H1 (cell line): ENCODE measurements around the gene CRNKL1. TPM values are rescaled to one million over a fixed set of nuclear protein-coding genes. Genes with fewer than 3 reads are reported as not detected.

Experiments used
- CTCF ChIA-PET: fragments of 300-600 bp; sonication (Branson Sonifier 250); formaldehyde crosslinking; loops from one replicate; lab custom pipeline; 2021; ENCODE audit not compliant: partially characterized antibody; lab: Charles Lee
- POLR2A ChIA-PET: fragments of 300-600 bp; sonication (Branson Sonifier 250); formaldehyde crosslinking; loops from one replicate; lab custom pipeline; 2021; ENCODE audit warnings: inconsistent platforms; ENCODE audit not compliant: partially characterized antibody; lab: Charles Lee
- DNase-seq, 2 experiments: peaks; one replicate each; pipeline versions ENCODE4 v3.0.0 to v3.0.0-alpha.2; 2010 to 2022; ENCODE audit warnings: low spot score in 2 of 2, low read depth in 1 of 2, mixed read lengths in 1 of 2
- FAIRE-seq: peaks from 2 replicates; lab custom pipeline; 2011; peaks lifted over from hg19 to GRCh38; lab: Jason Lieb, UNC
- H2AFZ ChIP-seq: 2 replicates; pipeline ENCODE4 v1.8.1; 2012; ENCODE audit warnings: low read length, inconsistent platforms
- H2AK5ac ChIP-seq: 2 replicates; pipeline ENCODE4 v1.6.1; 2013; ENCODE audit warnings: low read depth, low read length
- H2BK120ac ChIP-seq: replicated peaks from 2 replicates; pipeline ENCODE3; 2013; ENCODE audit warnings: low read depth, low read length, inconsistent platforms
- H2BK12ac ChIP-seq: 2 replicates; pipeline ENCODE4 v1.6.1; 2013; ENCODE audit warnings: low read depth, low read length
- H2BK15ac ChIP-seq: 2 replicates; pipeline ENCODE4 v1.6.1; 2013; ENCODE audit warnings: low read length
- H2BK20ac ChIP-seq: 2 replicates; pipeline ENCODE4 v1.6.1; 2013; ENCODE audit warnings: low read length
- H2BK5ac ChIP-seq: 2 replicates; pipeline ENCODE4 v1.6.1; 2013; ENCODE audit warnings: low read depth, low read length
- H3K14ac ChIP-seq: 2 replicates; pipeline ENCODE4 v1.6.1; 2013; ENCODE audit warnings: inconsistent platforms; ENCODE audit not compliant: insufficient read length
- H3K18ac ChIP-seq: 2 replicates; pipeline ENCODE4 v1.6.1; 2013; ENCODE audit warnings: low read length; ENCODE audit errors: extremely low read depth
- H3K23ac ChIP-seq: 2 replicates; pipeline ENCODE4 v1.6.1; 2013; ENCODE audit warnings: inconsistent platforms; ENCODE audit not compliant: insufficient read length
- H3K23me2 ChIP-seq: 2 replicates; pipeline ENCODE4 v1.6.1; 2013; ENCODE audit warnings: low read depth, low read length
- H3K27ac ChIP-seq: 2 replicates; pipeline ENCODE4 v1.6.1; 2011; ENCODE audit warnings: low read depth, low read length, inconsistent platforms
- H3K27me3 ChIP-seq, 4 experiments: replicated peaks in 1 of 4; 1 replicate in 1 of 4; 2 replicates in 3 of 4; pipeline versions ENCODE4 v1.6.1 to v1.8.1; 2011 to 2013; ENCODE audit warnings: low read length in 3 of 4, mild to moderate bottlenecking in 3 of 4, inconsistent platforms in 2 of 4, mixed read lengths in 2 of 4, moderate library complexity in 1 of 4; ENCODE audit not compliant: control insufficient read depth in 3 of 4, insufficient read depth in 3 of 4; ENCODE audit errors: extremely low read depth in 1 of 4
- H3K36me3 ChIP-seq, 4 experiments: 2 replicates each; pipeline versions ENCODE4 v1.6.1 to v1.8.1; 2011 to 2013; ENCODE audit warnings: mild to moderate bottlenecking in 4 of 4, low read length in 3 of 4, moderate library complexity in 2 of 4, control low read depth in 1 of 4, inconsistent platforms in 1 of 4; ENCODE audit not compliant: insufficient read depth in 4 of 4, control insufficient read depth in 2 of 4
- H3K4ac ChIP-seq: replicated peaks from 2 replicates; pipeline ENCODE3; 2013; ENCODE audit warnings: low read length, low read depth, mixed read lengths, inconsistent platforms; ENCODE audit not compliant: insufficient read length
- H3K4me1 ChIP-seq, 4 experiments: replicated peaks in 1 of 4; 1 replicate in 1 of 4; 2 replicates in 3 of 4; pipeline versions ENCODE4 v1.6.1 to v1.8.1; 2011 to 2013; ENCODE audit warnings: low read length in 3 of 4, inconsistent platforms in 2 of 4, mixed read lengths in 1 of 4; ENCODE audit not compliant: insufficient read depth in 4 of 4, control insufficient read depth in 3 of 4
- H3K4me2 ChIP-seq, 2 experiments: 2 replicates each; pipeline versions ENCODE4 v1.6.1 to v1.8.1; 2011 to 2013; ENCODE audit warnings: low read depth in 2 of 2, low read length in 2 of 2, control low read depth in 1 of 2, inconsistent platforms in 1 of 2, mild to moderate bottlenecking in 1 of 2; ENCODE audit not compliant: insufficient read depth in 1 of 2
- H3K4me3 ChIP-seq, 4 experiments: fragments of 200-600, 300-600 bp in 1 of 4; sonication (generic), shearing (Covaris generic), sonication (Bioruptor Twin) in 1 of 4; 2 replicates each; pipeline versions ENCODE4 v1.5.1 to v1.8.1; 2011 to 2016; ENCODE audit warnings: low read length in 4 of 4, low read depth in 3 of 4, control low read depth in 2 of 4, inconsistent platforms in 2 of 4, mild to moderate bottlenecking in 2 of 4, mixed read lengths in 1 of 4, moderate library complexity in 1 of 4; ENCODE audit not compliant: insufficient read depth in 2 of 4; ENCODE audit errors: extremely low read depth in 1 of 4
- H3K56ac ChIP-seq: replicated peaks from 2 replicates; pipeline ENCODE3; 2013; ENCODE audit warnings: low read depth, mild to moderate bottlenecking, mixed read lengths, low read length, inconsistent platforms; ENCODE audit not compliant: insufficient read length
- H3K79me1 ChIP-seq: 2 replicates; pipeline ENCODE4 v1.6.1; 2013; ENCODE audit warnings: low read depth, low read length, control low read depth
- H3K79me2 ChIP-seq, 2 experiments: 2 replicates each; pipeline versions ENCODE4 v1.6.1 to v1.8.1; 2012 to 2013; ENCODE audit warnings: low read length in 2 of 2, mild to moderate bottlenecking in 2 of 2, inconsistent platforms in 1 of 2; ENCODE audit not compliant: insufficient read depth in 2 of 2, control insufficient read depth in 1 of 2
- H3K9ac ChIP-seq, 4 experiments: replicated peaks in 1 of 4; 1 replicate in 1 of 4; 2 replicates in 3 of 4; pipeline versions ENCODE4 v1.6.1 to v1.8.1; 2011 to 2013; ENCODE audit warnings: low read depth in 3 of 4, low read length in 3 of 4, control low read depth in 2 of 4, mild to moderate bottlenecking in 2 of 4, moderate library complexity in 2 of 4, inconsistent platforms in 1 of 4; ENCODE audit errors: extremely low read depth in 1 of 4
- H3K9me3 ChIP-seq, 2 experiments: 2 replicates each; pipeline versions ENCODE4 v1.6.1 to v1.8.1; 2012 to 2013; ENCODE audit warnings: mild to moderate bottlenecking in 2 of 2, moderate library complexity in 2 of 2, control low read depth in 1 of 2, inconsistent platforms in 1 of 2, low read depth in 1 of 2, low read length in 1 of 2, mixed read lengths in 1 of 2; ENCODE audit not compliant: insufficient read depth in 2 of 2
- H4K20me1 ChIP-seq, 2 experiments: replicated peaks in 1 of 2; 2 replicates each; pipeline versions ENCODE3 to v1.8.1; 2011 to 2013; ENCODE audit warnings: inconsistent platforms in 2 of 2, low read length in 2 of 2, mild to moderate bottlenecking in 1 of 2; ENCODE audit not compliant: insufficient read depth in 2 of 2, control insufficient read depth in 1 of 2
- H4K5ac ChIP-seq: 2 replicates; pipeline ENCODE4 v1.6.1; 2013; ENCODE audit warnings: low read length, low read depth, mixed read lengths, inconsistent platforms; ENCODE audit not compliant: insufficient read length
- H4K8ac ChIP-seq: 2 replicates; pipeline ENCODE4 v1.8.0; 2013; ENCODE audit warnings: mild to moderate bottlenecking, moderate library complexity, low read length, inconsistent platforms; ENCODE audit not compliant: insufficient read depth; ENCODE audit errors: extremely low read depth
- H4K91ac ChIP-seq: replicated peaks from 2 replicates; pipeline ENCODE3; 2013; ENCODE audit warnings: low read length, mixed read lengths, inconsistent platforms; ENCODE audit not compliant: insufficient read length
- CHD1 ChIP-seq: IDR thresholded peaks from 2 replicates; pipeline ENCODE4 v1.6.1; 2012; ENCODE audit warnings: low read depth, low read length, improper control_type of control experiment
- EGR1 ChIP-seq: IDR thresholded peaks from 2 replicates; pipeline ENCODE4 v1.6.1; 2011; ENCODE audit warnings: low read depth, low read length, borderline replicate concordance
- EZH2 ChIP-seq: fragments of 200-600 bp; sonication (generic); IDR thresholded peaks from 2 replicates; pipeline ENCODE4 v1.7.1; 2012; ENCODE audit warnings: low read depth, mild to moderate bottlenecking, moderate library complexity, low read length, inconsistent platforms; ENCODE audit not compliant: severe bottlenecking
- JUN ChIP-seq: IDR thresholded peaks from 2 replicates; pipeline ENCODE4 v1.6.1; 2011; ENCODE audit warnings: low read depth, mild to moderate bottlenecking, improper control_type of control experiment, low read length
- KDM1A ChIP-seq: fragments of 200-600, 300-600 bp; sonication (generic); IDR thresholded peaks from 2 replicates; pipeline ENCODE4 v1.7.1; 2016; ENCODE audit warnings: mild to moderate bottlenecking, low read length, borderline replicate concordance
- NANOG ChIP-seq: IDR thresholded peaks from 2 replicates; pipeline ENCODE4 v1.6.1; 2011; ENCODE audit warnings: low read length, low read depth, mild to moderate bottlenecking, inconsistent platforms; ENCODE audit not compliant: insufficient read depth, poor library complexity, severe bottlenecking
- RNF2 ChIP-seq: fragments of 200-900, 300-1000 bp; sonication (generic); IDR thresholded peaks from 2 replicates; pipeline ENCODE4 v1.7.1; 2016; ENCODE audit warnings: borderline replicate concordance, low read depth, mild to moderate bottlenecking, antibody characterized with exemption, low read length; ENCODE audit not compliant: poor library complexity, severe bottlenecking; ENCODE audit errors: missing control alignments
- SRF ChIP-seq: IDR thresholded peaks from 2 replicates; pipeline ENCODE4 v1.6.1; 2011; ENCODE audit warnings: mild to moderate bottlenecking, low read depth, low read length, moderate library complexity
- TAF1 ChIP-seq: IDR thresholded peaks from 2 replicates; pipeline ENCODE4 v1.6.1; 2011; ENCODE audit warnings: mild to moderate bottlenecking, low read depth, low read length
- ZNF274 ChIP-seq: IDR thresholded peaks from 2 replicates; pipeline ENCODE4 v1.7.0; 2012; ENCODE audit warnings: low read length, borderline replicate concordance; ENCODE audit errors: extremely low read depth
- WGBS, 2 experiments: shearing (Covaris generic) in 1 of 2; methylation state at CpG; one replicate each; pipeline versions ENCODE4 v1.1.6 to v1.1.7; 2013 to 2015; ENCODE audit warnings: low lambda C conversion rate in 2 of 2, mixed read lengths in 2 of 2, inconsistent platforms in 1 of 2, low coverage in 1 of 2, missing lambda C conversion rate in 1 of 2; ENCODE audit not compliant: insufficient replicate concordance in 2 of 2, insufficient coverage in 1 of 2, insufficient read length in 1 of 2; ENCODE audit errors: extremely low coverage in 1 of 2, missing lambda C conversion rate in 1 of 2; 5-methylcytosine and 5-hydroxymethylcytosine counted together
- polyA plus RNA-seq, 7 experiments: library from polyadenylated mRNA; depleted of rRNA in 3 of 7; stranded (reverse) in 5 of 7; unstranded in 2 of 7; fragments of >200 nt in 5 of 7; fragments of 200-250 nt in 2 of 7; gene quantifications; 1 replicate in 5 of 7; 2 replicates in 1 of 7; 4 replicates in 1 of 7; pipeline versions ENCODE4 v1.2.1 to v1.2.3, GENCODE V29; 2011 to 2013; ENCODE audit warnings: missing spikeins in 2 of 7, mixed read lengths in 2 of 7
- total RNA-seq: library from RNA; stranded (reverse); fragmentation: NEBNext Ultra II Directional; extraction: Animal tissue kit (Norgen Biotek cat#: 25700); gene quantifications from 2 replicates; pipeline ENCODE4 v1.2.1, GENCODE V29; 2021
- TF ChIP-seq, protein P1 (sequence below): IDR thresholded peaks from 2 replicates; pipeline ENCODE4 v1.6.1; 2012; ENCODE audit warnings: low read length, inconsistent platforms

CRNKL1 gene
- total and polyA plus RNA-seq, 2 of the 8 experiments (the other 6 are each of a cell fraction or from before 2014, with no cell fraction given): 4.0 to 26.5 TPM

DNA sequence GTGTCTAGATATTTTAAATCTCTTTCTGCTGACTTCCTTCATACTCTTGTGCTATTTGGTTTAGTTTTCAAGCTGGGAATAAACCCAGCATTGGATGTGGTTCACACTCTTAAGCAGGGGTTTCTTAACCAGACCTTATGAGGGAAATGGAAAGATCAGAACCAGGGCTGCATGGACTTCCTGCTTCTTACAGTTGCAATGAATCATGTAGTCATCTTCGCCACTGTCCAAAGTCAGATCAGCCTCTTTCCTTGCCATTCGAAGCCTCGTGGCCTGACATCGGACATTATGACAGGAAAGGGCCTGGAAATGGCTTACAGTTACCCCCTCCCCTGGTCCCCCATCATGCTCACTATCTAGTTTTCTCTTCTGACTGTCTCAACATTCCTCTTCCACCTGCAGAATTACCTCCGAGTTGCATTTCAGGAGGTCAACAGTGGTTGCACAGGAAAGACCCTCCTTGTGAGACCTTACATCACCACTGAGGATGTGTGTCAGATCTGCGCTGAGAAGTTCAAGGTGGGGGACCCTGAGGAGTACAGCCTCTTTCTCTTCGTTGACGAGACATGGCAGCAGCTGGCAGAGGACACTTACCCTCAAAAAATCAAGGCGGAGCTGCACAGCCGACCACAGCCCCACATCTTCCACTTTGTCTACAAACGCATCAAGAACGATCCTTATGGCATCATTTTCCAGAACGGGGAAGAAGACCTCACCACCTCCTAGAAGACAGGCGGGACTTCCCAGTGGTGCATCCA is 51.9 kb downstream of the CRNKL1 start:
- ChIA-PET CTCF (no interaction called here), POLR2A (no interaction called here)
- no peak overlapping the region for H4K5ac ChIP-seq
- H3K18ac ChIP-seq: no peak overlapping the region
- no peak overlapping the region for H2AK5ac ChIP-seq
- H2BK12ac ChIP-seq: no peak overlapping the region
- no peaks in the 10 kb centered on the region for H3K23me2 ChIP-seq
- no peak overlapping the region for H3K4me2 ChIP-seq
- H4K20me1 ChIP-seq: no peaks in the 10 kb centered on the region
- H3K79me1 ChIP-seq: no peaks in the 10 kb centered on the region
- no peak overlapping the region for H3K9ac ChIP-seq
- no peak overlapping the region for H4K8ac ChIP-seq
- H3K14ac ChIP-seq: no peak overlapping the region
- no peaks in the 10 kb centered on the region for H3K4me1 ChIP-seq
- DNase-seq: no peak
- H3K36me3 ChIP-seq: no peaks in the 10 kb centered on the region
- H3K27me3 ChIP-seq: no peaks in the 10 kb centered on the region
- no peak overlapping the region for H3K27ac ChIP-seq
- WGBS, 2 experiments: 84% methylated on average over 14 of the region's 14 CpGs; no CpG with 5 or more reads in 1 of the 2 experiments
- H3K56ac ChIP-seq: no peak overlapping the region
- no peaks in the 10 kb centered on the region for H3K9me3 ChIP-seq
- no peak overlapping the region for H2BK15ac ChIP-seq
- no peak overlapping the region for H2AFZ ChIP-seq
- no peak for FAIRE-seq
- H4K91ac ChIP-seq: no peak overlapping the region
- H3K23ac ChIP-seq: no peak overlapping the region
- no peak overlapping the region for H3K4me3 ChIP-seq
- no peak overlapping the region for H2BK120ac ChIP-seq
- no peak overlapping the region for H2BK5ac ChIP-seq
- H3K4ac ChIP-seq: no peak overlapping the region
- H3K79me2 ChIP-seq: no peaks in the 10 kb centered on the region
- no peak overlapping the region for H2BK20ac ChIP-seq
- TF ChIP-seq, protein P1, sequence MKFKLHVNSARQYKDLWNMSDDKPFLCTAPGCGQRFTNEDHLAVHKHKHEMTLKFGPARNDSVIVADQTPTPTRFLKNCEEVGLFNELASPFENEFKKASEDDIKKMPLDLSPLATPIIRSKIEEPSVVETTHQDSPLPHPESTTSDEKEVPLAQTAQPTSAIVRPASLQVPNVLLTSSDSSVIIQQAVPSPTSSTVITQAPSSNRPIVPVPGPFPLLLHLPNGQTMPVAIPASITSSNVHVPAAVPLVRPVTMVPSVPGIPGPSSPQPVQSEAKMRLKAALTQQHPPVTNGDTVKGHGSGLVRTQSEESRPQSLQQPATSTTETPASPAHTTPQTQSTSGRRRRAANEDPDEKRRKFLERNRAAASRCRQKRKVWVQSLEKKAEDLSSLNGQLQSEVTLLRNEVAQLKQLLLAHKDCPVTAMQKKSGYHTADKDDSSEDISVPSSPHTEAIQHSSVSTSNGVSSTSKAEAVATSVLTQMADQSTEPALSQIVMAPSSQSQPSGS: no peak
- TF ChIP-seq JUN: no peak
- TF ChIP-seq CHD1: no peak
- TF ChIP-seq SRF: no peak
- no peak for TF ChIP-seq KDM1A
- no peak for TF ChIP-seq EZH2
- TF ChIP-seq TAF1: no peak
- TF ChIP-seq ZNF274: no peak
- no peak for TF ChIP-seq EGR1
- no peak for TF ChIP-seq RNF2
- no peak for TF ChIP-seq NANOG
